ENCODE data around the gene SEMA3A.

GRCh38 chr7:83921271-83921940 is 273.2 kb downstream of the SEMA3A start:
- no peak for TF ChIP-seq CTCF (conservative IDR thresholded peaks at IDR 0.05; ENCODE audit: low read length)
- TF ChIP-seq EZH2phosphoT487 (IDR thresholded peaks at IDR 0.05; ENCODE audit: borderline replicate concordance, low read depth, low read length), result no peak

Data from OCI-LY7 (cell line).